ENCODE measurements around the gene LARP1. TPM values are rescaled to one million over a fixed set of nuclear protein-coding genes. Genes with fewer than 3 reads are reported as not detected.

LARP1 gene
- polyA plus RNA-seq, 1 donor (not counting 4 experiments of a cell fraction or from before 2014, with no cell fraction given): 65.6 TPM

GRCh38 chr5:154840435-154841272, 85.5 kb downstream of the LARP1 start:
- TF ChIP-seq EZH2 (IDR thresholded peaks at IDR 0.05; ENCODE audit: low read length): no peak
- no peak for TF ChIP-seq CTCF (optimal IDR thresholded peaks at IDR 0.05 in 1 of 3, IDR thresholded peaks at IDR 0.05 in 1 of 3, conservative IDR thresholded peaks at IDR 0.05 in 1 of 3; ENCODE audit: extremely low read depth in 1 of 3, insufficient read depth in 2 of 3, low read length in 3 of 3)
- no peak for DNase-seq (ENCODE audit: low read depth, low spot score)
- Histone ChIP-seq H3K9me3 (ENCODE audit: control insufficient read depth, low read depth, low read length) (no peaks in the 10 kb centered on the region), H3K9ac (ENCODE audit: control insufficient read depth, extremely low read depth, insufficient read depth, low read length) (no peak overlapping the region), H3K4me1 (ENCODE audit: control insufficient read depth, extremely low read depth, insufficient read depth, low read length) (peaks cover 4% of the 10 kb centered on the region), H3K4me2 (ENCODE audit: control insufficient read depth, extremely low read depth, insufficient read depth, low read depth, low read length) (no peak overlapping the region), H2AFZ (ENCODE audit: control insufficient read depth, low read length) (no peak overlapping the region), H3K9me1 (ENCODE audit: control insufficient read depth, extremely low read depth, insufficient read depth, low read length) (peaks cover 2% of the 10 kb centered on the region), H3K36me3 (ENCODE audit: control insufficient read depth in 2 of 2, extremely low read depth in 1 of 2, insufficient read depth in 2 of 2, low read length in 2 of 2) (no peaks in the 10 kb centered on the region), H4K20me1 (ENCODE audit: control insufficient read depth, extremely low read depth, insufficient read depth, low read length) (no peaks in the 10 kb centered on the region), H3K27me3 (ENCODE audit: control insufficient read depth, extremely low read depth, insufficient read depth, low read length) (no peaks in the 10 kb centered on the region), H3K27ac (ENCODE audit: control insufficient read depth, insufficient read depth, low read length) (no peak overlapping the region), H3K79me2 (ENCODE audit: control insufficient read depth, insufficient read depth, low read length) (no peaks in the 10 kb centered on the region), H3K4me3 (ENCODE audit: control insufficient read depth in 2 of 3, extremely low read depth in 1 of 3, insufficient read depth in 2 of 3, low read depth in 1 of 3, low read length in 3 of 3) (no peak overlapping the region)
- dilution Hi-C loops (cut with MboI; ENCODE audit: extremely low pct_ligation_motif_present, low sequenced_read_pairs): no loop called here
- FAIRE-seq: no peak

DNA sequence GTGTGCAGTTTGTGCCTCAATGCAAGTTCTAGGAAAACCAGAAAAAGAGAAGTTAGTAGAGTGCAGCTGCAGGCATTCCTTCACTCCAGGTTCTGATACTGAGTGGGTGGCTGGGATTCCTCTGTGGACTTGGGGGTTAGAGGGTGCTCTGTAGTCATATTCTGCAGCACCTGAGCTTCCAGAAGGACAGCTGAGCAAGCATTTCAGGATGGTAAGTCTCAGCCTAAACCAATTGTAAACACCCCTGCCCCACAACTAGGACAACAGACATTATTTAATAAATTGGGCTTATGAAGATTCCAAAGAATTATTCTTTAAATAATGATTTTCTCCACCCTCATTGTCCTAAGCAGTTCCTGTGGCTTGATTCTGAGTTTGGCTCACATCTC, 86.1 kb downstream of the LARP1 start:
- H3K4me3 ChIP-seq (ENCODE audit: control insufficient read depth in 2 of 3, extremely low read depth in 1 of 3, insufficient read depth in 2 of 3, low read depth in 1 of 3, low read length in 3 of 3): no peak overlapping the region
- no peak overlapping the region for H3K4me2 ChIP-seq (ENCODE audit: control insufficient read depth, extremely low read depth, insufficient read depth, low read depth, low read length)
- no peaks in the 10 kb centered on the region for H3K9me1 ChIP-seq (ENCODE audit: control insufficient read depth, extremely low read depth, insufficient read depth, low read length)
- DNase-seq (ENCODE audit: low read depth, low spot score): no peak
- FAIRE-seq: no peak
- H3K79me2 ChIP-seq (ENCODE audit: control insufficient read depth, insufficient read depth, low read length): no peaks in the 10 kb centered on the region
- no peaks in the 10 kb centered on the region for H3K27me3 ChIP-seq (ENCODE audit: control insufficient read depth, extremely low read depth, insufficient read depth, low read length)
- no peaks in the 10 kb centered on the region for H3K4me1 ChIP-seq (ENCODE audit: control insufficient read depth, extremely low read depth, insufficient read depth, low read length)
- no peak overlapping the region for H3K9ac ChIP-seq (ENCODE audit: control insufficient read depth, extremely low read depth, insufficient read depth, low read length)
- no peak for TF ChIP-seq EZH2 (IDR thresholded peaks at IDR 0.05; ENCODE audit: low read length)
- TF ChIP-seq CTCF (optimal IDR thresholded peaks at IDR 0.05 in 1 of 3, IDR thresholded peaks at IDR 0.05 in 1 of 3, conservative IDR thresholded peaks at IDR 0.05 in 1 of 3; ENCODE audit: extremely low read depth in 1 of 3, insufficient read depth in 2 of 3, low read length in 3 of 3): no peak
- H2AFZ ChIP-seq (ENCODE audit: control insufficient read depth, low read length): no peak overlapping the region
- no peaks in the 10 kb centered on the region for H3K36me3 ChIP-seq (ENCODE audit: control insufficient read depth in 2 of 2, extremely low read depth in 1 of 2, insufficient read depth in 2 of 2, low read length in 2 of 2)
- dilution Hi-C loops (cut with MboI; ENCODE audit: extremely low pct_ligation_motif_present, low sequenced_read_pairs): no loop called here
- H4K20me1 ChIP-seq (ENCODE audit: control insufficient read depth, extremely low read depth, insufficient read depth, low read length): no peaks in the 10 kb centered on the region
- H3K27ac ChIP-seq (ENCODE audit: control insufficient read depth, insufficient read depth, low read length): no peak overlapping the region
- H3K9me3 ChIP-seq (ENCODE audit: control insufficient read depth, low read depth, low read length): no peaks in the 10 kb centered on the region
